HCT116 (cell line): ENCODE measurements around the gene LARP4. TPM values are rescaled to one million over a fixed set of nuclear protein-coding genes. Genes with fewer than 3 reads are reported as not detected.

Experiments used
- ATAC-seq: fragments of 200-7000 bp; cut with Tn5 transposase; 2 replicates; pipeline ENCODE4 v1.9.1; 2020; ENCODE audit warnings: mild to moderate bottlenecking, moderate library complexity
- BruUV-seq: library from RNA; stranded (reverse); fragments of 400-500 nt; replicated peaks from 2 replicates; lab custom pipeline; 2021; lab: Mats Ljungman, UMichigan
- CTCF ChIA-PET: fragments of 300-600 bp; sonication (Branson Sonifier 250); formaldehyde crosslinking; loops from one replicate; lab custom pipeline; 2021; ENCODE audit warnings: antibody characterized with exemption; lab: Charles Lee
- POLR2A ChIA-PET: fragments of 300-600, 350-600 bp; sonication (Branson Sonifier 250); formaldehyde crosslinking; loops from one replicate; lab custom pipeline; 2021; ENCODE audit warnings: antibody characterized with exemption; lab: Charles Lee
- RAD21 ChIA-PET, 2 experiments: fragments of 300-600 bp; sonication (Branson Sonifier 250); formaldehyde crosslinking; loops; one replicate each; lab custom pipeline; 2023; ENCODE audit warnings: low total read pairs in 2 of 2; ENCODE audit not compliant: uncharacterized antibody in 2 of 2, unreplicated experiment in 2 of 2, low non-redundant PET in 1 of 2; lab: Charles Lee
- DNase-seq: peaks from one replicate; pipeline ENCODE4 v3.0.0-alpha.2; 2010; ENCODE audit warnings: low read depth, low spot score
- H2AFZ ChIP-seq: fragments of 200-600 bp; shearing (Covaris generic), sonication (generic); 2 replicates; pipeline ENCODE4 v1.6.1; 2017; ENCODE audit warnings: low read depth, mixed run types, mixed read lengths, antibody characterized with exemption, low read length; ENCODE audit not compliant: poor library complexity, severe bottlenecking
- H3K27ac ChIP-seq: 2 replicates; pipeline ENCODE4 v1.5.1; 2012; ENCODE audit warnings: low read depth, low read length
- H3K27me3 ChIP-seq: fragments of 200-600 bp; sonication (generic); 2 replicates; pipeline ENCODE4 v1.6.1; 2016; ENCODE audit warnings: mixed run types, low read length, mixed read lengths; ENCODE audit not compliant: insufficient read depth
- H3K36me3 ChIP-seq, 2 experiments: fragments of 200-500 bp in 1 of 2; fragments of 200-600 bp in 1 of 2; sonication (Bioruptor generic) in 1 of 2; sonication (generic) in 1 of 2; 2 replicates each; pipeline versions ENCODE4 v1.5.1 to v1.6.1; 2014 to 2016; ENCODE audit warnings: low read length in 2 of 2, inconsistent platforms in 1 of 2, mixed read lengths in 1 of 2, mixed run types in 1 of 2; ENCODE audit not compliant: insufficient read depth in 2 of 2, control insufficient read depth in 1 of 2
- H3K4me1 ChIP-seq, 2 experiments: fragments of 200-600 bp in 1 of 2; sonication (generic) in 1 of 2; 2 replicates each; pipeline versions ENCODE4 v1.5.1 to v1.6.1; 2012 to 2017; ENCODE audit warnings: low read length in 2 of 2, inconsistent platforms in 1 of 2, mild to moderate bottlenecking in 1 of 2, mixed read lengths in 1 of 2, mixed run types in 1 of 2, moderate library complexity in 1 of 2; ENCODE audit not compliant: insufficient read depth in 2 of 2, control insufficient read depth in 1 of 2
- H3K4me2 ChIP-seq: fragments of 200-600 bp; sonication (generic); 2 replicates; pipeline ENCODE4 v1.6.1; 2017; ENCODE audit warnings: mixed run types, low read length, mixed read lengths
- H3K4me3 ChIP-seq, 2 experiments: fragments of 200-600 bp in 1 of 2; sonication (generic) in 1 of 2; replicated peaks in 1 of 2; 2 replicates each; pipeline ENCODE4 v1.5.1; 2011 to 2016; ENCODE audit warnings: low read length in 2 of 2, control low read depth in 1 of 2, low read depth in 1 of 2, mild to moderate bottlenecking in 1 of 2, mixed read lengths in 1 of 2, mixed run types in 1 of 2
- H3K79me2 ChIP-seq: fragments of 200-600 bp; sonication (generic); 2 replicates; pipeline ENCODE4 v1.6.1; 2017; ENCODE audit warnings: mild to moderate bottlenecking, mixed run types, low read length, moderate library complexity, mixed read lengths; ENCODE audit not compliant: insufficient read depth
- H3K9ac ChIP-seq: fragments of 200-600 bp; sonication (generic); 2 replicates; pipeline ENCODE4 v1.6.1; 2016; ENCODE audit warnings: low read length, mixed read lengths
- H3K9me2 ChIP-seq: fragments of 200-600 bp; sonication (generic), shearing (Covaris generic); 2 replicates; pipeline ENCODE4 v1.6.1; 2017; ENCODE audit warnings: mixed run types, mild to moderate bottlenecking, moderate library complexity; ENCODE audit not compliant: insufficient read depth
- H3K9me3 ChIP-seq, 2 experiments: fragments of 200-500 bp in 1 of 2; fragments of 200-600 bp in 1 of 2; sonication (Bioruptor generic) in 1 of 2; sonication (generic) in 1 of 2; 2 replicates each; pipeline ENCODE4 v1.6.1; 2014 to 2017; ENCODE audit warnings: low read length in 2 of 2, mixed read lengths in 2 of 2, inconsistent platforms in 1 of 2, low read depth in 1 of 2, mild to moderate bottlenecking in 1 of 2, mixed run types in 1 of 2, moderate library complexity in 1 of 2; ENCODE audit not compliant: control insufficient read depth in 1 of 2, insufficient read depth in 1 of 2
- H4K20me1 ChIP-seq: fragments of 200-600 bp; sonication (generic), shearing (Covaris generic); 2 replicates; pipeline ENCODE4 v1.6.1; 2017; ENCODE audit warnings: mixed run types, mild to moderate bottlenecking, moderate library complexity; ENCODE audit not compliant: insufficient read depth
- CBX3 ChIP-seq: IDR thresholded peaks from 2 replicates; pipeline ENCODE4 v1.6.1; 2012; ENCODE audit warnings: low read depth
- CEBPB ChIP-seq: IDR thresholded peaks from 2 replicates; pipeline ENCODE4 v1.6.1; 2012; ENCODE audit warnings: low read depth
- EGR1 ChIP-seq: IDR thresholded peaks from 2 replicates; pipeline ENCODE4 v1.6.1; 2012; ENCODE audit warnings: low read depth
- ELF1 ChIP-seq: IDR thresholded peaks from 2 replicates; pipeline ENCODE4 v1.6.1; 2012; ENCODE audit warnings: low read depth, borderline replicate concordance
- EZH2phosphoT487 ChIP-seq: fragments of 200-600 bp; IDR thresholded peaks from 2 replicates; pipeline ENCODE4 v1.6.1; 2018; ENCODE audit warnings: antibody characterized with exemption, borderline replicate concordance
- FOSL1 ChIP-seq: IDR thresholded peaks from 2 replicates; pipeline ENCODE4 v1.6.1; 2012; ENCODE audit warnings: low read depth
- JUND ChIP-seq: IDR thresholded peaks from 2 replicates; pipeline ENCODE4 v1.6.1; 2012
- MAX ChIP-seq: IDR thresholded peaks from 2 replicates; pipeline ENCODE4 v1.6.1; 2012
- POLR2AphosphoS5 ChIP-seq: IDR thresholded peaks from 2 replicates; pipeline ENCODE4 v1.6.1; 2011; ENCODE audit warnings: mild to moderate bottlenecking, low read depth, low read length, moderate library complexity
- REST ChIP-seq: IDR thresholded peaks from 2 replicates; pipeline ENCODE4 v1.6.1; 2012; ENCODE audit warnings: low read depth
- SIN3A ChIP-seq: IDR thresholded peaks from 2 replicates; pipeline ENCODE4 v1.6.1; 2012; ENCODE audit warnings: low read depth
- SP1 ChIP-seq: IDR thresholded peaks from 2 replicates; pipeline ENCODE4 v1.6.1; 2012; ENCODE audit warnings: low read depth
- SRF ChIP-seq: IDR thresholded peaks from 2 replicates; pipeline ENCODE4 v1.6.1; 2012; ENCODE audit warnings: low read depth
- TCF7L2 ChIP-seq: IDR thresholded peaks from 2 replicates; pipeline ENCODE4 v1.7.0; 2011; ENCODE audit warnings: borderline replicate concordance, inconsistent platforms; ENCODE audit not compliant: insufficient read depth, insufficient read length; ENCODE audit errors: extremely low read depth
- ZNF274 ChIP-seq: fragments of 200-500 bp; sonication (Bioruptor generic); IDR thresholded peaks from 2 replicates; pipeline ENCODE4 v1.6.1; 2014; ENCODE audit warnings: mild to moderate bottlenecking, low read depth, low read length, inconsistent platforms
- intact Hi-C: fragments of 100-400 bp; cut with micrococcal nuclease; formaldehyde crosslinking; loops from 2 replicates; pipeline ENCODE4 v1.10.0; 2022
- total RNA-seq: library from RNA; stranded (reverse); gene quantifications from one replicate; pipeline ENCODE4 v1.2.1, GENCODE V29; 2021; ENCODE audit not compliant: unreplicated experiment
- TF ChIP-seq, protein P1 (sequence below): IDR thresholded peaks from 2 replicates; pipeline ENCODE4 v1.6.1; 2011; ENCODE audit warnings: mild to moderate bottlenecking, low read length, moderate library complexity; ENCODE audit not compliant: insufficient replicate concordance; ENCODE audit errors: extremely low read depth
- TF ChIP-seq, protein P2 (sequence below): IDR thresholded peaks from 2 replicates; pipeline ENCODE4 v1.6.1; 2012

LARP4 gene
- total RNA-seq, 1 experiment from 2014 or later: 76.3 TPM

DNA sequence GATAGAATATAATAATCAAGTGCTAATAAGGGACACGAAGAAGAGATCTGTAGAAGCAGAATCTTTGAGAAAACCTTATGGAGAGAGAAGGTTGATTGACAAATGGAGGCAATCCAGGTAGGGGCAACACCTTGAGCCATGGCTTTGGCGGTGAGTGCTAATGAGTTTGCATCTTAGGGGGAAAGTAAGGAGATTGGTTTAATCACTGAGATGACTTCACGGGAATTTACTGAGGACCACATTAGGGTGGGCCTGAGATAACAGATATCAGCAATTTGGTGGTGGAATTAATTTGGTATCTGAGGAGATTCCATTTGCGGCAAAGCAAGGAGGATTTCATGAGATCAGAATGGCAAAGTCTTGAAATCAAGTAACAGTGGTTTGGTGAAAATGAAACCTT is 1.8 kb upstream of the LARP4 start:
- H3K9me2 ChIP-seq: no peaks in the 10 kb centered on the region
- no peak for ATAC-seq
- peaks cover 5% of the 10 kb centered on the region; the same call in 1 of the 2 replicates for H4K20me1 ChIP-seq
- H2AFZ ChIP-seq: no peak overlapping the region
- H3K4me3 ChIP-seq: no peak overlapping the region
- ChIA-PET RAD21 (interaction anchor here in 1 of 2 experiments (0.6 kb wide), 1 partner anchor 138 kb away, joined by 5 read pairs; no protein-coding TSS in a partner anchor), CTCF (no interaction called here), POLR2A (no interaction called here)
- H3K27me3 ChIP-seq: no peaks in the 10 kb centered on the region
- peaks cover 0 to 5% of the 10 kb centered on the region in 2 experiments; a peak in 1 of 4 replicates for H3K36me3 ChIP-seq
- no peaks in the 10 kb centered on the region for H3K9me3 ChIP-seq
- intact Hi-C loops: no loop called here
- no peak for DNase-seq
- no peak overlapping the region for H3K27ac ChIP-seq
- BruUV-seq: no TSS peak
- no peak overlapping the region for H3K4me2 ChIP-seq
- no peak overlapping the region for H3K9ac ChIP-seq
- H3K4me1 ChIP-seq: peaks cover 11 to 60% of the 10 kb centered on the region in 2 experiments
- TF ChIP-seq MAX (no peak), CBX3 (no peak), SP1 (no peak), ZNF274 (no peak), CEBPB (no peak), EGR1 (no peak), FOSL1 (no peak), JUND (no peak), REST (no peak), POLR2AphosphoS5 (no peak), SRF (no peak), EZH2phosphoT487 (no peak), SIN3A (no peak), ELF1 (no peak), TCF7L2 (no peak)
- TF ChIP-seq, protein P1, sequence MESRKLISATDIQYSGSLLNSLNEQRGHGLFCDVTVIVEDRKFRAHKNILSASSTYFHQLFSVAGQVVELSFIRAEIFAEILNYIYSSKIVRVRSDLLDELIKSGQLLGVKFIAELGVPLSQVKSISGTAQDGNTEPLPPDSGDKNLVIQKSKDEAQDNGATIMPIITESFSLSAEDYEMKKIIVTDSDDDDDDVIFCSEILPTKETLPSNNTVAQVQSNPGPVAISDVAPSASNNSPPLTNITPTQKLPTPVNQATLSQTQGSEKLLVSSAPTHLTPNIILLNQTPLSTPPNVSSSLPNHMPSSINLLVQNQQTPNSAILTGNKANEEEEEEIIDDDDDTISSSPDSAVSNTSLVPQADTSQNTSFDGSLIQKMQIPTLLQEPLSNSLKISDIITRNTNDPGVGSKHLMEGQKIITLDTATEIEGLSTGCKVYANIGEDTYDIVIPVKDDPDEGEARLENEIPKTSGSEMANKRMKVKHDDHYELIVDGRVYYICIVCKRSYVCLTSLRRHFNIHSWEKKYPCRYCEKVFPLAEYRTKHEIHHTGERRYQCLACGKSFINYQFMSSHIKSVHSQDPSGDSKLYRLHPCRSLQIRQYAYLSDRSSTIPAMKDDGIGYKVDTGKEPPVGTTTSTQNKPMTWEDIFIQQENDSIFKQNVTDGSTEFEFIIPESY: no peak
- TF ChIP-seq, protein P2, sequence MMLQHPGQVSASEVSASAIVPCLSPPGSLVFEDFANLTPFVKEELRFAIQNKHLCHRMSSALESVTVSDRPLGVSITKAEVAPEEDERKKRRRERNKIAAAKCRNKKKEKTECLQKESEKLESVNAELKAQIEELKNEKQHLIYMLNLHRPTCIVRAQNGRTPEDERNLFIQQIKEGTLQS: no peak
- peaks cover 33% of the 10 kb centered on the region for H3K79me2 ChIP-seq
